ENCODE results near the gene JKAMP.

DNA sequence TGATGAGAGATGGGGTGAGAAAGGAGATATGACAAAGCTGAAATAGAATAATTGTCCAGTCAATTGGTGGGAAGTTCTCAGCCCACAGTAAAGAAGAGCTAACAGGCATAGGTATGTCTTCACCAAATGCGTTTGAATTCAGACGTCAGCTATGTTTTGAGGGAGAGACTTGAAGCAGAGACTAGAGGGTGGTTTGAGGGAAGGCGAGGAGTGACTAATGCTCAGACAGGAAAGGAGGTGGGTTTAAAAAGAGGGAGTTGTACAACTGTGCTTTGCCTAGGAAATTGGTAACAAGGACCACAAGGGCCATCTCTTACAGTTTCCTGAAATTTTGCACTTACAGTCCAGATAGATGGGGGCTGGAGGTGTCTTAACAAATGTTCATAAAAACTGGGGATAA is 6.4 kb downstream of the JKAMP start:
- TF ChIP-seq, protein P1, sequence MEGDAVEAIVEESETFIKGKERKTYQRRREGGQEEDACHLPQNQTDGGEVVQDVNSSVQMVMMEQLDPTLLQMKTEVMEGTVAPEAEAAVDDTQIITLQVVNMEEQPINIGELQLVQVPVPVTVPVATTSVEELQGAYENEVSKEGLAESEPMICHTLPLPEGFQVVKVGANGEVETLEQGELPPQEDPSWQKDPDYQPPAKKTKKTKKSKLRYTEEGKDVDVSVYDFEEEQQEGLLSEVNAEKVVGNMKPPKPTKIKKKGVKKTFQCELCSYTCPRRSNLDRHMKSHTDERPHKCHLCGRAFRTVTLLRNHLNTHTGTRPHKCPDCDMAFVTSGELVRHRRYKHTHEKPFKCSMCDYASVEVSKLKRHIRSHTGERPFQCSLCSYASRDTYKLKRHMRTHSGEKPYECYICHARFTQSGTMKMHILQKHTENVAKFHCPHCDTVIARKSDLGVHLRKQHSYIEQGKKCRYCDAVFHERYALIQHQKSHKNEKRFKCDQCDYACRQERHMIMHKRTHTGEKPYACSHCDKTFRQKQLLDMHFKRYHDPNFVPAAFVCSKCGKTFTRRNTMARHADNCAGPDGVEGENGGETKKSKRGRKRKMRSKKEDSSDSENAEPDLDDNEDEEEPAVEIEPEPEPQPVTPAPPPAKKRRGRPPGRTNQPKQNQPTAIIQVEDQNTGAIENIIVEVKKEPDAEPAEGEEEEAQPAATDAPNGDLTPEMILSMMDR (IDR thresholded peaks at IDR 0.05; ENCODE audit: low read depth, low read length), result no peak
- no peak for TF ChIP-seq EZH2phosphoT487 (IDR thresholded peaks at IDR 0.05; ENCODE audit: low read depth)
